ENCODE data around the gene SORL1-AS1.

The SORL1-AS1 gene

GRCh38 chr11:121417055-121417551 is 35.7 kb downstream of the SORL1-AS1 start:
- Mint-ChIP-seq H3K4me1 (peaks cover 45% of the 10 kb centered on the region), H3K27ac (no peak overlapping the region), H3K9me3 (no peaks in the 10 kb centered on the region), H3K36me3 (ENCODE audit: low read depth) (no peaks in the 10 kb centered on the region), H3K4me3 (no peak overlapping the region), H3K27me3 (no peaks in the 10 kb centered on the region)
- TF ChIP-seq, protein P1, sequence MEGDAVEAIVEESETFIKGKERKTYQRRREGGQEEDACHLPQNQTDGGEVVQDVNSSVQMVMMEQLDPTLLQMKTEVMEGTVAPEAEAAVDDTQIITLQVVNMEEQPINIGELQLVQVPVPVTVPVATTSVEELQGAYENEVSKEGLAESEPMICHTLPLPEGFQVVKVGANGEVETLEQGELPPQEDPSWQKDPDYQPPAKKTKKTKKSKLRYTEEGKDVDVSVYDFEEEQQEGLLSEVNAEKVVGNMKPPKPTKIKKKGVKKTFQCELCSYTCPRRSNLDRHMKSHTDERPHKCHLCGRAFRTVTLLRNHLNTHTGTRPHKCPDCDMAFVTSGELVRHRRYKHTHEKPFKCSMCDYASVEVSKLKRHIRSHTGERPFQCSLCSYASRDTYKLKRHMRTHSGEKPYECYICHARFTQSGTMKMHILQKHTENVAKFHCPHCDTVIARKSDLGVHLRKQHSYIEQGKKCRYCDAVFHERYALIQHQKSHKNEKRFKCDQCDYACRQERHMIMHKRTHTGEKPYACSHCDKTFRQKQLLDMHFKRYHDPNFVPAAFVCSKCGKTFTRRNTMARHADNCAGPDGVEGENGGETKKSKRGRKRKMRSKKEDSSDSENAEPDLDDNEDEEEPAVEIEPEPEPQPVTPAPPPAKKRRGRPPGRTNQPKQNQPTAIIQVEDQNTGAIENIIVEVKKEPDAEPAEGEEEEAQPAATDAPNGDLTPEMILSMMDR (IDR thresholded peaks at IDR 0.05) = no peak
- intact Hi-C loops (cut with micrococcal nuclease) = no loop called here
- ATAC-seq (ENCODE audit: low read depth) = no peak
- ChIA-PET POLR2A (interaction anchor here (0.7 to 1.1 kb wide), 4 partner anchors 8 to 34 kb away, joined by 3 to 6 read pairs (median 4); no protein-coding TSS in a partner anchor), CTCF (interaction anchor here (0.6 kb wide), 1 partner anchor 98 kb away, joined by 3 read pairs; no protein-coding TSS in a partner anchor)
- no peak for DNase-seq

DNA sequence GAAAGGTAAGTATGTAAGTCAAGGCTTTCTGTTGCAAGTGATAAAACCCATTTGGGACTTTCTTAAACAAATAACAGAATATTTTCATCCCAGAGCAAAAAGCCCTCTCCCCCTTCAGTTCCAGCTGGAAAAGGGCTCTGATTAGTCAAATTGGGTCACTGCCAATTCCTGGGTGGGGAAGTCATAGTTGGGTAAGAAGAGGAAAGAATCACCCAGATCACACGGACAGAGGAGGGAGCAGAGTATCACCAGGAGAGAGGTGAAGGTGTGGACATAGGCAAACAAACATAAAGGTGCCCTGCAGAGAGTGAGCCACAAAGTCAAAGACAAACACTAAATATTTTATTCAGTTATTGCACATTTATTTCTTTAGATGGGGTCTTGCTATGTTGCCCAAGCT is 36.9 kb downstream of the SORL1-AS1 start:
- ATAC-seq (ENCODE audit: low read depth) (no peak), DNase-seq (no peak)
- no peaks in the 10 kb centered on the region for H3K27me3 Mint-ChIP-seq
- H3K9me3 Mint-ChIP-seq = no peaks in the 10 kb centered on the region
- ChIA-PET CTCF (no interaction called here), POLR2A (no interaction called here)
- no peak overlapping the region for H3K27ac Mint-ChIP-seq
- no peaks in the 10 kb centered on the region for H3K36me3 Mint-ChIP-seq (ENCODE audit: low read depth)
- H3K4me3 Mint-ChIP-seq = no peak overlapping the region
- intact Hi-C loops (cut with micrococcal nuclease) = no loop called here
- TF ChIP-seq, protein P1 (IDR thresholded peaks at IDR 0.05) = no peak
- peaks cover 33% of the 10 kb centered on the region for H3K4me1 Mint-ChIP-seq

DNA sequence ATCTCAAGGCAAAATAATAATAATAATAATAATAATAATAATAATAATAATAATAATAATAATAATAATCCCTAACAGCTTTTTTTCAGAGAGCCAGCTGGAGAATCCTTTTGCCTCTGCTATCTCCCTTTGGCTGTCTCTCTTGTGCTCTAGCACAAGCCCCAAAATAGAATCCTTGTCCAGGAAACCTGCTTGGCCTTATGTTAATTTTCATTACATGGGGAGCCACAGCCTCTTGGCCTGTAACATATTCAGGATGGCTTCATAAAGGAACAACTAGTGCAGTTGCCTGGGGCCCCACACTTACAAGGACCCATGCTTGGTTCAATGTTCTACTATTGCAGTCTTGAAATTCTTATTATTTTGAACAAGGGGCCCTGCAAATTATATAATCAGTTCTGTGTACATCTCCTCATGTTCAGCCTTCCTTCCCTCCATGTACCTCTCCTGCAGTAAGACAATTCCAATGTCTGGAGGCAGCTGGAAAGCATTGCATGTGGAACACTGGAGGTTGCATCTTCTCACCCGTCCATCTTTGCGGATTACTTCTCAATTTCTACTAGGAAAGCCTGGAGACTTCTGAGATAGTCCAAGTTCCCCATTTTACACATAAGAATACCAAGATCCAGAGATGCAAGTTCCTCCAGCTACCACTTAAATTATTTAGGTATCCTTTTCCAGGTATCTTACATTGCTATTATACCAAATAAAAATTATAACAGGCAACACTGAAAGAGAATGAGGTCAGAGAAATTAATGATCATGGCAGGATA is 38.4 kb downstream of the SORL1-AS1 start:
- Mint-ChIP-seq H3K36me3 (ENCODE audit: low read depth) (no peaks in the 10 kb centered on the region), H3K4me1 (peaks cover 23% of the 10 kb centered on the region), H3K27ac (no peak overlapping the region), H3K27me3 (no peaks in the 10 kb centered on the region), H3K9me3 (no peaks in the 10 kb centered on the region), H3K4me3 (no peak overlapping the region)
- CTCF ChIA-PET = no interaction called here
- DNase-seq (no peak), ATAC-seq (ENCODE audit: low read depth) (no peak)
- POLR2A ChIA-PET = interaction anchor here (0.8 kb wide), 1 partner anchor 9 kb away, joined by 4 read pairs; no protein-coding TSS in a partner anchor
- intact Hi-C loops (cut with micrococcal nuclease) = no loop called here
- TF ChIP-seq, protein P1 (IDR thresholded peaks at IDR 0.05) = no peak

DNA sequence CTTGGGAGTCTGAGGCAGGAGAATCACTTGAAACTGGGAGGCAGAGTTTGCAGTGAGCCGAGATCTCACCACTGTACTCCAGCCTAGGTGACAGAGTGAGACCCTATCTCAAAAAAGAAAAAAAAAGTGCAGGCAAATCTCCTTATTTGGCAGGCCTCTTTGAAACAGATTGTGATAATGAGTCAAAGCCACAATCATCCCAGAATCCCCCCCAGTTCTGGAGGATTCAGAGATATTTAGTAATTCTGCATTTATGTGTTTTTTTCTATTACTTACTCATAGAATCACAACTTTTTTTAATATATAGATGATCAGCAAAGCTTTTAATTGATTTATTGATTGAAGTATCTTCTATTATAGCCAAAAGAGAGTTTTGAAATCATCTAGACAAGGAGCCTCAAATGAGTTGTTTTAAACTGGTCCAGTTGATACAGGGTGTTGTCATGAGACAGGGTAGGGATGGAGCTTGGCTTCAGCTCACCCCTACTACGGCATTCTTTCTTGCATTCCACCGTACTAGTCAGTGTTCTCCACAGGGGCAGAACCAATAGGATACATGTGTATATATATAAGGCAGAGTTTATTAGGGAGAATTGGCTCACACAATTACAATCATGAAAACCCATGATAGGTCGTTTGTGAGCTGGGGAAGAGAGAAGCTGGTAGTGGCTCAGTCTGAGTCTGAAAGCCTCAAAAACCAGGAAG is 39.9 kb downstream of the SORL1-AS1 start:
- no peak for ATAC-seq (ENCODE audit: low read depth)
- Mint-ChIP-seq H3K36me3 (ENCODE audit: low read depth) (no peaks in the 10 kb centered on the region), H3K27me3 (no peaks in the 10 kb centered on the region), H3K4me1 (peaks cover 11% of the 10 kb centered on the region), H3K27ac (no peak overlapping the region), H3K9me3 (no peaks in the 10 kb centered on the region), H3K4me3 (no peak overlapping the region)
- TF ChIP-seq, protein P1 (IDR thresholded peaks at IDR 0.05) = no peak
- no peak for DNase-seq
- ChIA-PET POLR2A (interaction anchor here (0.6 kb wide), 1 partner anchor 53 kb away, joined by 3 read pairs; no protein-coding TSS in a partner anchor), CTCF (no interaction called here)
- intact Hi-C loops (cut with micrococcal nuclease) = loop anchor here (1.0 kb wide), 1 partner anchor 8 kb away; no protein-coding TSS in a partner anchor
